H1 (cell line): ENCODE data around the gene ANKEF1. TPM values are rescaled to one million over a fixed set of nuclear protein-coding genes. Genes with fewer than 3 reads are reported as not detected.
"Not testable (repeated sequence)": the region's sequence is repeated elsewhere in the genome, so short reads cannot be mapped to it uniquely, and the experiment has no call there.

Experiments
- CTCF ChIA-PET: fragments of 300-600 bp; sonication (Branson Sonifier 250); formaldehyde crosslinking; loops from one replicate; lab custom pipeline; 2021; ENCODE audit not compliant: partially characterized antibody; lab: Charles Lee
- POLR2A ChIA-PET: fragments of 300-600 bp; sonication (Branson Sonifier 250); formaldehyde crosslinking; loops from one replicate; lab custom pipeline; 2021; ENCODE audit warnings: inconsistent platforms; ENCODE audit not compliant: partially characterized antibody; lab: Charles Lee
- DNase-seq, 2 experiments: peaks; one replicate each; pipeline versions ENCODE4 v3.0.0 to v3.0.0-alpha.2; 2010 to 2022; ENCODE audit warnings: low spot score in 2 of 2, low read depth in 1 of 2, mixed read lengths in 1 of 2
- FAIRE-seq: peaks from 2 replicates; lab custom pipeline; 2011; peaks lifted over from hg19 to GRCh38; lab: Jason Lieb, UNC
- H2AFZ ChIP-seq: 2 replicates; pipeline ENCODE4 v1.8.1; 2012; ENCODE audit warnings: low read length, inconsistent platforms
- H2AK5ac ChIP-seq: 2 replicates; pipeline ENCODE4 v1.6.1; 2013; ENCODE audit warnings: low read depth, low read length
- H2BK120ac ChIP-seq: replicated peaks from 2 replicates; pipeline ENCODE3; 2013; ENCODE audit warnings: low read depth, low read length, inconsistent platforms
- H2BK12ac ChIP-seq: 2 replicates; pipeline ENCODE4 v1.6.1; 2013; ENCODE audit warnings: low read depth, low read length
- H2BK15ac ChIP-seq: 2 replicates; pipeline ENCODE4 v1.6.1; 2013; ENCODE audit warnings: low read length
- H2BK20ac ChIP-seq: 2 replicates; pipeline ENCODE4 v1.6.1; 2013; ENCODE audit warnings: low read length
- H2BK5ac ChIP-seq: 2 replicates; pipeline ENCODE4 v1.6.1; 2013; ENCODE audit warnings: low read depth, low read length
- H3K14ac ChIP-seq: 2 replicates; pipeline ENCODE4 v1.6.1; 2013; ENCODE audit warnings: inconsistent platforms; ENCODE audit not compliant: insufficient read length
- H3K18ac ChIP-seq: 2 replicates; pipeline ENCODE4 v1.6.1; 2013; ENCODE audit warnings: low read length; ENCODE audit errors: extremely low read depth
- H3K23ac ChIP-seq: 2 replicates; pipeline ENCODE4 v1.6.1; 2013; ENCODE audit warnings: inconsistent platforms; ENCODE audit not compliant: insufficient read length
- H3K23me2 ChIP-seq: 2 replicates; pipeline ENCODE4 v1.6.1; 2013; ENCODE audit warnings: low read depth, low read length
- H3K27ac ChIP-seq: 2 replicates; pipeline ENCODE4 v1.6.1; 2011; ENCODE audit warnings: low read depth, low read length, inconsistent platforms
- H3K27me3 ChIP-seq, 4 experiments: replicated peaks in 1 of 4; 1 replicate in 1 of 4; 2 replicates in 3 of 4; pipeline versions ENCODE4 v1.6.1 to v1.8.1; 2011 to 2013; ENCODE audit warnings: low read length in 3 of 4, mild to moderate bottlenecking in 3 of 4, inconsistent platforms in 2 of 4, mixed read lengths in 2 of 4, moderate library complexity in 1 of 4; ENCODE audit not compliant: control insufficient read depth in 3 of 4, insufficient read depth in 3 of 4; ENCODE audit errors: extremely low read depth in 1 of 4
- H3K36me3 ChIP-seq, 4 experiments: 2 replicates each; pipeline versions ENCODE4 v1.6.1 to v1.8.1; 2011 to 2013; ENCODE audit warnings: mild to moderate bottlenecking in 4 of 4, low read length in 3 of 4, moderate library complexity in 2 of 4, control low read depth in 1 of 4, inconsistent platforms in 1 of 4; ENCODE audit not compliant: insufficient read depth in 4 of 4, control insufficient read depth in 2 of 4
- H3K4ac ChIP-seq: replicated peaks from 2 replicates; pipeline ENCODE3; 2013; ENCODE audit warnings: low read length, low read depth, mixed read lengths, inconsistent platforms; ENCODE audit not compliant: insufficient read length
- H3K4me1 ChIP-seq, 4 experiments: replicated peaks in 1 of 4; 1 replicate in 1 of 4; 2 replicates in 3 of 4; pipeline versions ENCODE4 v1.6.1 to v1.8.1; 2011 to 2013; ENCODE audit warnings: low read length in 3 of 4, inconsistent platforms in 2 of 4, mixed read lengths in 1 of 4; ENCODE audit not compliant: insufficient read depth in 4 of 4, control insufficient read depth in 3 of 4
- H3K4me2 ChIP-seq, 2 experiments: 2 replicates each; pipeline versions ENCODE4 v1.6.1 to v1.8.1; 2011 to 2013; ENCODE audit warnings: low read depth in 2 of 2, low read length in 2 of 2, control low read depth in 1 of 2, inconsistent platforms in 1 of 2, mild to moderate bottlenecking in 1 of 2; ENCODE audit not compliant: insufficient read depth in 1 of 2
- H3K4me3 ChIP-seq, 4 experiments: fragments of 200-600, 300-600 bp in 1 of 4; sonication (generic), shearing (Covaris generic), sonication (Bioruptor Twin) in 1 of 4; 2 replicates each; pipeline versions ENCODE4 v1.5.1 to v1.8.1; 2011 to 2016; ENCODE audit warnings: low read length in 4 of 4, low read depth in 3 of 4, control low read depth in 2 of 4, inconsistent platforms in 2 of 4, mild to moderate bottlenecking in 2 of 4, mixed read lengths in 1 of 4, moderate library complexity in 1 of 4; ENCODE audit not compliant: insufficient read depth in 2 of 4; ENCODE audit errors: extremely low read depth in 1 of 4
- H3K56ac ChIP-seq: replicated peaks from 2 replicates; pipeline ENCODE3; 2013; ENCODE audit warnings: low read depth, mild to moderate bottlenecking, mixed read lengths, low read length, inconsistent platforms; ENCODE audit not compliant: insufficient read length
- H3K79me1 ChIP-seq: 2 replicates; pipeline ENCODE4 v1.6.1; 2013; ENCODE audit warnings: low read depth, low read length, control low read depth
- H3K79me2 ChIP-seq, 2 experiments: 2 replicates each; pipeline versions ENCODE4 v1.6.1 to v1.8.1; 2012 to 2013; ENCODE audit warnings: low read length in 2 of 2, mild to moderate bottlenecking in 2 of 2, inconsistent platforms in 1 of 2; ENCODE audit not compliant: insufficient read depth in 2 of 2, control insufficient read depth in 1 of 2
- H3K9ac ChIP-seq, 4 experiments: replicated peaks in 1 of 4; 1 replicate in 1 of 4; 2 replicates in 3 of 4; pipeline versions ENCODE4 v1.6.1 to v1.8.1; 2011 to 2013; ENCODE audit warnings: low read depth in 3 of 4, low read length in 3 of 4, control low read depth in 2 of 4, mild to moderate bottlenecking in 2 of 4, moderate library complexity in 2 of 4, inconsistent platforms in 1 of 4; ENCODE audit errors: extremely low read depth in 1 of 4
- H3K9me3 ChIP-seq, 2 experiments: 2 replicates each; pipeline versions ENCODE4 v1.6.1 to v1.8.1; 2012 to 2013; ENCODE audit warnings: mild to moderate bottlenecking in 2 of 2, moderate library complexity in 2 of 2, control low read depth in 1 of 2, inconsistent platforms in 1 of 2, low read depth in 1 of 2, low read length in 1 of 2, mixed read lengths in 1 of 2; ENCODE audit not compliant: insufficient read depth in 2 of 2
- H4K20me1 ChIP-seq, 2 experiments: replicated peaks in 1 of 2; 2 replicates each; pipeline versions ENCODE3 to v1.8.1; 2011 to 2013; ENCODE audit warnings: inconsistent platforms in 2 of 2, low read length in 2 of 2, mild to moderate bottlenecking in 1 of 2; ENCODE audit not compliant: insufficient read depth in 2 of 2, control insufficient read depth in 1 of 2
- H4K5ac ChIP-seq: 2 replicates; pipeline ENCODE4 v1.6.1; 2013; ENCODE audit warnings: low read length, low read depth, mixed read lengths, inconsistent platforms; ENCODE audit not compliant: insufficient read length
- H4K8ac ChIP-seq: 2 replicates; pipeline ENCODE4 v1.8.0; 2013; ENCODE audit warnings: mild to moderate bottlenecking, moderate library complexity, low read length, inconsistent platforms; ENCODE audit not compliant: insufficient read depth; ENCODE audit errors: extremely low read depth
- H4K91ac ChIP-seq: replicated peaks from 2 replicates; pipeline ENCODE3; 2013; ENCODE audit warnings: low read length, mixed read lengths, inconsistent platforms; ENCODE audit not compliant: insufficient read length
- WGBS, 2 experiments: shearing (Covaris generic) in 1 of 2; methylation state at CpG; one replicate each; pipeline versions ENCODE4 v1.1.6 to v1.1.7; 2013 to 2015; ENCODE audit warnings: low lambda C conversion rate in 2 of 2, mixed read lengths in 2 of 2, inconsistent platforms in 1 of 2, low coverage in 1 of 2, missing lambda C conversion rate in 1 of 2; ENCODE audit not compliant: insufficient replicate concordance in 2 of 2, insufficient coverage in 1 of 2, insufficient read length in 1 of 2; ENCODE audit errors: extremely low coverage in 1 of 2, missing lambda C conversion rate in 1 of 2; 5-methylcytosine and 5-hydroxymethylcytosine counted together
- polyA plus RNA-seq, 7 experiments: library from polyadenylated mRNA; depleted of rRNA in 3 of 7; stranded (reverse) in 5 of 7; unstranded in 2 of 7; fragments of >200 nt in 5 of 7; fragments of 200-250 nt in 2 of 7; gene quantifications; 1 replicate in 5 of 7; 2 replicates in 1 of 7; 4 replicates in 1 of 7; pipeline versions ENCODE4 v1.2.1 to v1.2.3, GENCODE V29; 2011 to 2013; ENCODE audit warnings: missing spikeins in 2 of 7, mixed read lengths in 2 of 7
- total RNA-seq: library from RNA; stranded (reverse); fragmentation: NEBNext Ultra II Directional; extraction: Animal tissue kit (Norgen Biotek cat#: 25700); gene quantifications from 2 replicates; pipeline ENCODE4 v1.2.1, GENCODE V29; 2021

ANKEF1 gene
- total and polyA plus RNA-seq, 2 of the 8 experiments (the other 6 are each of a cell fraction or from before 2014, with no cell fraction given): 2.8 to 10.0 TPM

GRCh38 chr20:10031451-10032215, 3.2 kb upstream of the ANKEF1 start:
- H2BK20ac ChIP-seq, H3K23me2 ChIP-seq, H4K91ac ChIP-seq, H2AK5ac ChIP-seq, H3K23ac ChIP-seq, H3K4me3 ChIP-seq, H2BK5ac ChIP-seq, H3K4me1 ChIP-seq, POLR2A ChIA-PET, H2BK15ac ChIP-seq, H3K79me1 ChIP-seq, FAIRE-seq, H3K9me3 ChIP-seq, H3K27ac ChIP-seq, H4K8ac ChIP-seq, H4K20me1 ChIP-seq, H3K9ac ChIP-seq, H2BK120ac ChIP-seq, H3K4me2 ChIP-seq, DNase-seq, H2BK12ac ChIP-seq, H3K18ac ChIP-seq, H3K27me3 ChIP-seq, H2AFZ ChIP-seq, H4K5ac ChIP-seq, H3K56ac ChIP-seq, H3K4ac ChIP-seq, H3K36me3 ChIP-seq, H3K79me2 ChIP-seq, H3K14ac ChIP-seq: not testable (repeated sequence)
- CTCF ChIA-PET: interaction anchor here (0.5 to 4.0 kb wide), 9 partner anchors 16 to 505 kb away, joined by 3 to 17 read pairs (median 4); no protein-coding TSS in a partner anchor
- WGBS, 2 experiments: 90% methylated on average over 16 of the region's 47 CpGs; no CpG with 5 or more reads in 1 of the 2 experiments
